Lung (tissue), 12 donors: ENCODE results near the gene REC114. TPM values are rescaled to one million over a fixed set of nuclear protein-coding genes. Genes with fewer than 3 reads are reported as not detected.
"Not testable (repeated sequence)": the region's sequence is repeated elsewhere in the genome, so short reads cannot be mapped to it uniquely, and the experiment has no call there.

Experiments
- ATAC-seq: fragments of 200-7000 bp; cut with Tn5 transposase; one replicate; pipeline ENCODE4 v1.9.1; 2020; ENCODE audit warnings: moderate number of reproducible peaks; ENCODE audit not compliant: insufficient read depth, low FRiP score
- DNase-seq, 3 donors: peaks; one replicate each; pipeline ENCODE4 v3.0.0-alpha.2; 2013 to 2017
- H3K27ac ChIP-seq, 2 donors: one replicate each; pipeline ENCODE4 v1.5.1; 2013; ENCODE audit warnings: mild to moderate bottlenecking in 2 of 2, moderate library complexity in 2 of 2, control low read depth in 1 of 2, inconsistent platforms in 1 of 2, low read depth in 1 of 2, low read length in 1 of 2
- H3K27me3 ChIP-seq, 3 donors: one replicate each; pipeline ENCODE4 v1.5.1; 2013; ENCODE audit warnings: low read length in 2 of 3; ENCODE audit not compliant: control insufficient read depth in 3 of 3, insufficient read depth in 3 of 3
- H3K36me3 ChIP-seq, 4 donors: one replicate each; pipeline ENCODE4 v1.5.1; 2013; ENCODE audit warnings: low read length in 4 of 4, mild to moderate bottlenecking in 1 of 4, moderate library complexity in 1 of 4; ENCODE audit not compliant: control insufficient read depth in 4 of 4, insufficient read depth in 4 of 4
- H3K4me1 ChIP-seq, 5 donors: one replicate each; pipeline ENCODE4 v1.5.1; 2013; ENCODE audit warnings: low read length in 5 of 5, mild to moderate bottlenecking in 2 of 5, moderate library complexity in 1 of 5; ENCODE audit not compliant: control insufficient read depth in 5 of 5, insufficient read depth in 5 of 5
- H3K4me3 ChIP-seq: one replicate; pipeline ENCODE4 v1.5.1; 2013; ENCODE audit warnings: mild to moderate bottlenecking, control low read depth, moderate library complexity
- H3K9ac ChIP-seq, 2 donors: one replicate each; pipeline ENCODE4 v1.5.1; 2013; ENCODE audit warnings: low read length in 2 of 2, control low read depth in 1 of 2; ENCODE audit not compliant: insufficient read depth in 1 of 2
- H3K9me3 ChIP-seq, 4 donors: one replicate each; pipeline ENCODE4 v1.5.1; 2013; ENCODE audit warnings: low read length in 3 of 4, mild to moderate bottlenecking in 1 of 4, moderate library complexity in 1 of 4; ENCODE audit not compliant: control insufficient read depth in 4 of 4, insufficient read depth in 3 of 4
- CTCF ChIP-seq: IDR thresholded peaks from 2 replicates; pipeline ENCODE4 v1.5.1; 2012; ENCODE audit warnings: mild to moderate bottlenecking; ENCODE audit errors: control extremely low read depth, extremely low read depth
- WGBS, 2 donors: extraction: QIAGEN DNeasy Blood & Tissue Kit; methylation state at CpG; one replicate each; pipeline ENCODE4 v1.1.7; 2013; 5-methylcytosine and 5-hydroxymethylcytosine counted together
- polyA plus RNA-seq, 2 donors: library from polyadenylated mRNA; stranded (reverse); fragments of 200-250 nt; gene quantifications; one replicate each; pipeline ENCODE4 v1.2.1, GENCODE V29; 2013
- total RNA-seq, 2 donors: library from RNA; depleted of rRNA in 1 of 2; stranded (reverse); fragments of >200 nt in 1 of 2; gene quantifications; one replicate each; pipeline ENCODE4 v1.2.1, GENCODE V29; 2014 to 2021
- donor health status: control.
- donor health status: control.
- donor health status: Bipolar disorder and iron deficiency.
- donor health status: healthy.
- donor health status: DM: yes; HTN: yes; CAD: no.

The REC114 gene
- total and polyA plus RNA-seq, 4 donors = 0.15 TPM; not detected in 3

- 69 to 83% methylated on average over 9 of the region's 9 CpGs for WGBS, 2 donors
- no peak for TF ChIP-seq CTCF
- ATAC-seq (no peak), DNase-seq (no peak)
- peaks cover 0 to 5% (median 0%) of the 10 kb centered on the region in 3 donors for H3K27me3 ChIP-seq
- H3K36me3 ChIP-seq = no peaks in the 10 kb centered on the region
- no peak overlapping the region for H3K27ac ChIP-seq
- H3K9me3 ChIP-seq = no peaks in the 10 kb centered on the region
- H3K9ac ChIP-seq = no peak overlapping the region
- no peak overlapping the region for H3K4me3 ChIP-seq
- H3K4me1 ChIP-seq = no peaks in the 10 kb centered on the region
Measured at GRCh38 chr15:73539212-73540128, 96.5 kb downstream of the REC114 start.

DNA sequence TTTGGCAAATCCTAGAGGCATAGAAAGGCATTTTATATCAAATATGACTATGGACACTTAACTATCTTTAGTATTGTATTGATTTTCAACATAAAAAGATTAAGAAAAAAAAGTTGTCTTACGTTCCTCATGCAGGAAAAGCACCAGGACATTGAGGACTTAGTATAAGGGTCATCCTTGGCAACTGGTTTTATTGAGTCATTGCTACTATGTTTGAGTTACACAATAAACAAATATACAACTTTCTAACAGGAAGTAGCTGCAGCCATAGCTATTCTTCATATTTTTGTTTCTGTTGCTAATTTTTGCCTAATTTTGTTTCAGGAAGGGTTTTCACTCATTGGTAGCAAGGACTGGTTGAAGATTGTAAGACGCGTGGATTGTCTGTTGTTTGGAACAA is 97.2 kb downstream of the REC114 start:
- no peaks in the 10 kb centered on the region for H3K4me1 ChIP-seq
- H3K4me3 ChIP-seq = no peak overlapping the region
- H3K36me3 ChIP-seq = no peaks in the 10 kb centered on the region
- no peak for ATAC-seq
- no peaks in the 10 kb centered on the region for H3K9me3 ChIP-seq
- 69% methylated on average over 3 of the region's 3 CpGs for WGBS, 2 donors
- H3K27ac ChIP-seq = no peak overlapping the region
- H3K27me3 ChIP-seq = peaks cover 0 to 5% (median 0%) of the 10 kb centered on the region in 3 donors
- no peak overlapping the region for H3K9ac ChIP-seq
- no peak for DNase-seq
- no peak for TF ChIP-seq CTCF

DNA sequence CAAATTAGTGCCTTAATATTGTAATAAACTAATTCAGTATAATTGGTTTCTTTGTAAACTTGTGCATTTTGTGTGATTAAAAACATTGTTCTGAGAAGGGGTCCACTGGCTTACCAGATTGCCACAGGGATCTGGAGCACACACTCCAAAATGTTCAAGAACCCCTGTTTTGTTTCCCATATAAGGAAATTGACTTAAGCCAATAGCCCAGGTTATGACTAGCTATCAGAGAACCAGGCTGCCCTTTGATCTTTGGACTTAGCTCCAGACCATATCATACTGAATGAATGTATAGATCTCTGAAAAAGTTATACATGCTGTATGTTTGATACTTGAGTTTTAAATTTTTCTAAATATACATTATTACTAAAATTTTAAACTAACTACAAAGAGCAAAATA is 98.5 kb downstream of the REC114 start:
- Histone ChIP-seq H3K36me3 (no peaks in the 10 kb centered on the region), H3K9ac (no peak overlapping the region), H3K27me3 (peaks cover 0 to 5% (median 0%) of the 10 kb centered on the region in 3 donors), H3K4me3 (no peak overlapping the region), H3K4me1 (no peaks in the 10 kb centered on the region), H3K9me3 (no peaks in the 10 kb centered on the region), H3K27ac (no peak overlapping the region)
- DNase-seq (no peak), ATAC-seq (no peak)
- no peak for TF ChIP-seq CTCF

- not testable (repeated sequence) for DNase-seq, H3K4me3 ChIP-seq, H3K9me3 ChIP-seq, H3K4me1 ChIP-seq, H3K27ac ChIP-seq, H3K36me3 ChIP-seq, ATAC-seq, H3K27me3 ChIP-seq, H3K9ac ChIP-seq
- WGBS, 2 donors = 92% methylated on average over 3 of the region's 3 CpGs
Measured at GRCh38 chr15:73548925-73549324, 106.0 kb downstream of the REC114 start.
